Astrocyte of the cerebellum (primary cell): Measurements from ENCODE around the gene DLK1.
A peak's percentile ranks its signal among the peaks of the same experiment; 100 is the strongest.

Experiments
- DNase-seq: peaks from one replicate; pipeline ENCODE4 v3.0.0-alpha.2; 2011; ENCODE audit warnings: low read depth
- H3K4me3 ChIP-seq: 2 replicates; pipeline ENCODE4 v1.5.1; 2011; ENCODE audit warnings: mild to moderate bottlenecking, low read depth, low read length, moderate library complexity
- CTCF ChIP-seq: IDR thresholded peaks from 2 replicates; pipeline ENCODE4 v1.5.1; 2012; ENCODE audit warnings: low read length, low read depth, moderate library complexity, mild to moderate bottlenecking; ENCODE audit errors: missing control alignments
- in situ Hi-C: cut with HindIII; loops from 2 replicates; pipeline ENCODE4 v1.10.0; 2017; ENCODE audit warnings: low sequenced_read_pairs

DLK1 gene

GRCh38 chr14:100761481-100761880 lies 34.8 kb downstream of the DLK1 start:
- no peak for TF ChIP-seq CTCF
- H3K4me3 ChIP-seq, result no peak overlapping the region
- peak; percentile 27 for DNase-seq
- in situ Hi-C loops, result no loop called here

- H3K4me3 ChIP-seq, result no peak overlapping the region
- TF ChIP-seq CTCF, result no peak
- in situ Hi-C loops, result no loop called here
- DNase-seq, result no peak
Measured at GRCh38 chr14:100762089-100762515, 35.4 kb downstream of the DLK1 start.

GRCh38 chr14:100762901-100763300 lies 36.2 kb downstream of the DLK1 start:
- no peak for TF ChIP-seq CTCF
- no peak for DNase-seq
- no peak overlapping the region for H3K4me3 ChIP-seq
- in situ Hi-C loops, result no loop called here

- no peak for DNase-seq
- in situ Hi-C loops, result no loop called here
- no peak for TF ChIP-seq CTCF
- no peak overlapping the region for H3K4me3 ChIP-seq
Measured at GRCh38 chr14:100764471-100765115, 37.9 kb downstream of the DLK1 start.

GRCh38 chr14:100765296-100765695 lies 38.6 kb downstream of the DLK1 start:
- no peak overlapping the region for H3K4me3 ChIP-seq
- TF ChIP-seq CTCF, result no peak
- in situ Hi-C loops, result no loop called here
- no peak for DNase-seq

- in situ Hi-C loops, result no loop called here
- TF ChIP-seq CTCF, result no peak
- no peak overlapping the region for H3K4me3 ChIP-seq
- DNase-seq, result no peak
Measured at GRCh38 chr14:100765991-100766390, 39.3 kb downstream of the DLK1 start.
